ENCODE results near the gene DLG2. TPM values are rescaled to one million over a fixed set of nuclear protein-coding genes. Genes with fewer than 3 reads are reported as not detected.

The DLG2 gene
- total and polyA plus RNA-seq, 2 of the 8 experiments (the other 6 are each of a cell fraction or from before 2014, with no cell fraction given) = 1.7 to 14.3 TPM

DNA sequence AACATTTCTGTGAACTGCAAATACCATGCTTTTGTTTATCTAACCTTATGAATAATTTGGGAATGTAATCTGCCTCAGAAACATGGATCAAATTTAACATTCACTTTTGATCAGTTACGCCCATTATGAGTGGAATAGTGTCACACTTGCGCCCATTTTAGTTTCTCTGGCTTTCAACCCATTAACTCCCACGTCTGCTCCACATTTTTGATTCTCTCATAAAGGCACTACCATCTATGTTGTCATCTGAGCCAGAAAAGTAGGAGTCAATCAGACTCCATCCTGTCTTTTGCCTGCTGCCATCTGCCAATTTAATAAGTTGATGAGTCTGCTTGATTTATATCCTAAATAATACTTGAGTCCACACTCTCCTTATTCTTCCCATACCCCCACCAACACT lies 1090.7 kb downstream of the DLG2 start:
- Histone ChIP-seq H3K27me3 (replicated peaks in 1 of 4; ENCODE audit: control insufficient read depth in 3 of 4, extremely low read depth in 1 of 4, insufficient read depth in 3 of 4, low read length in 3 of 4) (no peaks in the 10 kb centered on the region), H3K4me2 (ENCODE audit: insufficient read depth in 1 of 2, low read depth in 2 of 2, low read length in 2 of 2) (no peak overlapping the region), H3K14ac (ENCODE audit: insufficient read length) (no peak overlapping the region), H3K79me1 (ENCODE audit: low read depth, low read length) (no peaks in the 10 kb centered on the region), H2AK5ac (ENCODE audit: low read depth, low read length) (no peak overlapping the region), H3K27ac (ENCODE audit: low read depth, low read length) (no peak overlapping the region), H3K4me1 (replicated peaks in 1 of 4; ENCODE audit: control insufficient read depth in 3 of 4, insufficient read depth in 4 of 4, low read length in 3 of 4) (peaks cover 0 to 3% (median 1%) of the 10 kb centered on the region in 4 experiments; a peak in 3 of 7 replicates), H3K9ac (replicated peaks in 1 of 4; ENCODE audit: extremely low read depth in 1 of 4, low read depth in 3 of 4, low read length in 3 of 4) (no peak overlapping the region), H4K8ac (ENCODE audit: extremely low read depth, insufficient read depth, low read length) (no peak overlapping the region), H3K23me2 (ENCODE audit: low read depth, low read length) (peaks cover 2% of the 10 kb centered on the region; the same call in 1 of the 2 replicates), H2BK5ac (ENCODE audit: low read depth, low read length) (no peak overlapping the region), H3K4ac (replicated peaks; ENCODE audit: insufficient read length, low read depth, low read length) (no peak overlapping the region), H4K5ac (ENCODE audit: insufficient read length, low read depth, low read length) (no peak overlapping the region), H2BK12ac (ENCODE audit: low read depth, low read length) (no peak overlapping the region), H3K9me3 (ENCODE audit: insufficient read depth in 2 of 2, low read depth in 1 of 2, low read length in 1 of 2) (no peaks in the 10 kb centered on the region), H3K4me3 (ENCODE audit: extremely low read depth in 1 of 4, insufficient read depth in 2 of 4, low read depth in 3 of 4, low read length in 4 of 4) (no peak overlapping the region), H2BK120ac (replicated peaks; ENCODE audit: low read depth, low read length) (no peak overlapping the region), H3K79me2 (ENCODE audit: control insufficient read depth in 1 of 2, insufficient read depth in 2 of 2, low read length in 2 of 2) (no peaks in the 10 kb centered on the region), H2AFZ (ENCODE audit: low read length) (no peak overlapping the region), H3K56ac (replicated peaks; ENCODE audit: insufficient read length, low read depth, low read length) (no peak overlapping the region), H3K23ac (ENCODE audit: insufficient read length) (no peak overlapping the region), H4K20me1 (replicated peaks in 1 of 2; ENCODE audit: control insufficient read depth in 1 of 2, insufficient read depth in 2 of 2, low read length in 2 of 2) (no peaks in the 10 kb centered on the region), H2BK15ac (ENCODE audit: low read length) (no peak overlapping the region), H4K91ac (replicated peaks; ENCODE audit: insufficient read length, low read length) (no peak overlapping the region), H3K36me3 (ENCODE audit: control insufficient read depth in 2 of 4, insufficient read depth in 4 of 4, low read length in 3 of 4) (no peaks in the 10 kb centered on the region), H3K18ac (ENCODE audit: extremely low read depth, low read length) (no peak overlapping the region), H2BK20ac (ENCODE audit: low read length) (no peak overlapping the region)
- POLR2A ChIA-PET (ENCODE audit: partially characterized antibody) = interaction anchor here (0.6 kb wide), 1 partner anchor 109 kb away, joined by 3 read pairs; no protein-coding TSS in a partner anchor
- TF ChIP-seq SIX5 (IDR thresholded peaks at IDR 0.05; ENCODE audit: low read depth, low read length) = no peak
- FAIRE-seq = no peak
- no peak for DNase-seq (ENCODE audit: low read depth in 1 of 2, low spot score in 2 of 2)
- 93% methylated on average over 3 of the region's 3 CpGs; no CpG with 5 or more reads in 1 of the 2 experiments for WGBS, 2 experiments (ENCODE audit: extremely low coverage in 1 of 2, insufficient coverage in 1 of 2, insufficient read length in 1 of 2, insufficient replicate concordance in 2 of 2, low coverage in 1 of 2, low lambda C conversion rate in 2 of 2, missing lambda C conversion rate in 1 of 2)
- CTCF ChIA-PET (ENCODE audit: partially characterized antibody) = interaction anchor here (0.7 to 9.8 kb wide), 4 partner anchors 12 to 149 kb away, joined by 3 to 84 read pairs (median 6); no protein-coding TSS in a partner anchor
